HG03060 (cell line): ENCODE results near the gene KIAA0319L.

Source experiments
- ATAC-seq: cut with Tn5 transposase; IDR thresholded peaks from one replicate; pipeline ENCODE4 v1.9.1; 2021; ENCODE audit warnings: low read depth, moderate number of reproducible peaks; ENCODE audit not compliant: unreplicated experiment

KIAA0319L gene

DNA sequence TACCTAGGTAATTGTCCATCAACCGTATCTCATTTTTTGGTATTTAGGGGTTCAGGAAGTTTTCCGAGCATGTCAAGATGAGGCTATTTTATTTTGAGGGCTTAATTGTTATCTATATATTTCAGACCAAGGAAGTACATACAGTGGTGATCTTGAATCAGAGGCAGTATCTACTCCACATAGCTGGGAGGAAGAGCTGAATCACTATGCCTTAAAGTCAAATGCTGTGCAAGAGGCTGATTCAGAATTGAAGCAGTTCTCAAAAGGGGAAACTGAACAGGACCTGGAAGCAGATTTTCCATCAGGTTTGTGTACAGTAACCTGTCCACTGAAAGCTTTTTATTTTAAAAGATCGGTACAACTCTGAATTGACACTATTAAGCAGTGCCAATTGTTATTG, 158.5 kb downstream of the KIAA0319L start:
- no peak for ATAC-seq

DNA sequence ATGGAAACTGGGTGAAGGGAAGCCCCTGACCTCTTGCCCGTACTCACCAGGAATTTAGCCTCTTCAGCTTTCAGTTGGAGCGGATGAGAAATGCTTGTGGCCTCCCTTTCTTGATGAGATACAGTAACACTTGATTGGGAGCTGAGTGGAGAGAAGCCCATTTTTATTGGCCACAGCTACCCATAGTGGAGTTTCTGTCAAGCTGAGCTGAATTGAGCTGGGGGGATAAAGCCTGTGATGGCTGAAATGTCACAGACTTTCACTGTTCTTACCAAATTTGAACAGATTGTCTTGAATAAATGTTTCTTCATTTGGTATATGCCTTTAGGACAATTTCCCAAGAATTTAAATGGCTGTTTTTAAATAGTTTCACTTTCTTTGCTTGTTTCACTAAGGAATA, 162.8 kb downstream of the KIAA0319L start:
- ATAC-seq = no peak

DNA sequence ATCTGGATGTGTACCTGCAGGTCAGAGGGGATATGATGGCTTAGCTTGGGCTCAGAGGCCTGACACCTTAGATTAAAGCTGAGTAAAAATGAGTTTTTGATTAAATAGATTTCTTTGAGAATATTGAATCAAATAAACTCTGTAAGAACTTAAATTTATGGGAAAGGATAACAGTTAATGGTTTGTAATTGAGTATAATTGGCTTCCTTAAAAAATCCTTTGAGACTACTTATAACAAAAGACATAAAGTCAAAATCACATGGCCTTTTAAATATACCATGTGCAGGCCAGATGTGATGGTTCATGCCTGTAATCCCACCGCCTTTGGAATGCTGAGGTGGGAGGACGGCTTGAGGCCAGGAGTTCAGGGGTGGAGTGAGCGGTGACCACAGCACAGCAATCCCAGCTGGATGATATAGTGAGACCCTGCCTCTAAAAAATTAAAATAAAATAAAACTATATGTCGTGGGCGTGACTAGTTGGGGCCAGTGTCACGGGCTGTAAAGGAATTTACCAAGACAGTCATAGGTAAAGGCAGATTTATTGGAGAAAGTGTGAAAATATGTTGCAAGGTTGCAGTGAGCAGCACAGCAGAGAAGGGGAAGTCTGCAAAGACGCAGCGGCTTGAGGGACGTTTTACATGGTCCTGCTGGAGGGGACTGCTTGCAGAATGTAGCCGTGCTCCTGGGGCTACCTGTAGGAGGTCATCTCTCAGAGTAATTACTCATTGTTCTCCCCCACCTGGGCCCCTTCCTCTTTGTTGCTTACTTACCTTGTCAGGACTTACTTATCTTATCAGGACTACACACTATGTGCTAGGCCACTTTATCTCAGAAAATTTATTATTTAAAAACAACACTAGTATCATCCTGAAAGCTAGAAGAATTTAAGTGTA, 166.4 kb downstream of the KIAA0319L start:
- ATAC-seq = no peak

DNA sequence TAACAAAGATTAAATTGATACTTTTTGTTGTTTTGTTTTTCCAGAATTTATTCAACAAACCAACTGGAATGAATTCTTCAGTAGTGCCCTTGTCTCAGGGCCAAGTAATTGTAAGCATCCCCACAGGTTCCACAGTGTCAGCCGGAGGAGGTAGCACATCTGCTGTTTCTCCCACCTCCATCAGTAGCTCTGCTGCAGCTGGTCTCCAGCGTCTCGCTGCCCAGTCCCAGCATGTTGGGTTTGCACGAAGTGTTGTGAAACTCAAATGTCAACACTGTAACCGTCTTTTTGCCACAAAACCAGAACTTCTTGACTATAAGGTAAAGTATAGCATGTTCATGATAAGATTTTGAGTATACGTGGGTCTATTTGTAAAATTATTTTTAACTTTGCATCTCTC, 170.2 kb downstream of the KIAA0319L start:
- ATAC-seq = no peak

GRCh38 chr1:35386290-35386689, 170.9 kb downstream of the KIAA0319L start:
- ATAC-seq = no peak
